NCI-H146 (cell line): Measurements from ENCODE around the gene MEIOB.

Experiments used
- DNase-seq: peaks from one replicate; lab custom pipeline; 2025; lab: John Stamatoyannopoulos, UW

MEIOB gene

DNA sequence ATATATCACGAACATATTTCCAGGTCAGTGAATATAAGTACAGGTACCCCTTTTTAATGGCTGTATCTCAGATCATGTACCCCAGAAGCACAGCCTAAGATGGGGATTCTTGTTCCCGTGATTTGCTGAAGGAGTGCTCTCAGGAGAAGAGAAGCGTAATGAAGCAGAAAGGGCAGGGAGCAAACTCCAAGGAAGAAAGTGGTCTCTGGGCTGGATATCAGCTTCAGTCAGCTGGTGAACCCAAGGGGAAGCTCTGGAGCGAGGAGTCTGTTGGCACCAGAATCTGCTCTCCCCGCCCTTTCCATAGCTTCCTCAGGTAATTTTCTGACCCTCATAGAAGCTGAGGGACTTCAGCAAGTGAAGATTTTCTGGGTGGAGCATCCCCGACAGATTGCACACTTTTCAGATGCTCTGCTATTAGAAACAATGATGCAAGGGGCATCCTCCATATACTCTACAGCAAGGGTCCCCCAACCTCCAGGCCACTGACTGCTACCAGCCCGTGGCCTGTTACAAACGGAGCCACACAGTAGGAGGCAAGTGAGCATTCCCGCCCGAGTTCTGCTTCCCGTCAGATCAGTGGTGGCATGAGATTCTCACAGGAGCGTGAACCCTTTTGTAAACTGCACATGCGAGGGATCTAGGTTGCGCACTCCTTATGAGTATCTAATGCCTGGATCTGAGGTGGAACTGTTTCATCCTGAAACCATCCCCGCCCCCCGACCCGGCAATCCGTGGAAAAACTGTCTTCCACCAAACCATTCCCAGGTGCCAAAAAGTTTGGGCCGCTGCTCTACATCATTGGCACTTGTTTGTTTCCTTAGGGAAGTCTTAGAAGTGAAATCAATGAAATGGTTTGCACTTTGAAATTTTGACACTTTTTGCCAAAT is 40.5 kb downstream of the MEIOB start:
- no peak for DNase-seq

GRCh38 chr16:1830213-1830612 is 41.8 kb downstream of the MEIOB start:
- no peak for DNase-seq

GRCh38 chr16:1828645-1829410 is 43.1 kb downstream of the MEIOB start:
- no peak for DNase-seq

GRCh38 chr16:1826691-1827573 is 45.0 kb downstream of the MEIOB start, which contains the start of the genes FAHD1 and HAGH:
Gene FAHD1, plus strand, starts transcription at chr16:1827206. Its CDS starts 33 bp downstream, at chr16:1827239.
Gene HAGH, minus strand, starts transcription at chr16:1826825. Its CDS starts 38 bp downstream, at chr16:1826787.
- peak; percentile 94 for DNase-seq

- peak; percentile 74 for DNase-seq
Observed at GRCh38 chr16:1825864-1826690, 45.9 kb downstream of the MEIOB start.

- no peak for DNase-seq
Observed at GRCh38 chr16:1825381-1825863, 46.5 kb downstream of the MEIOB start.

- DNase-seq: no peak
Observed at GRCh38 chr16:1823821-1824220, 48.1 kb downstream of the MEIOB start.

DNA sequence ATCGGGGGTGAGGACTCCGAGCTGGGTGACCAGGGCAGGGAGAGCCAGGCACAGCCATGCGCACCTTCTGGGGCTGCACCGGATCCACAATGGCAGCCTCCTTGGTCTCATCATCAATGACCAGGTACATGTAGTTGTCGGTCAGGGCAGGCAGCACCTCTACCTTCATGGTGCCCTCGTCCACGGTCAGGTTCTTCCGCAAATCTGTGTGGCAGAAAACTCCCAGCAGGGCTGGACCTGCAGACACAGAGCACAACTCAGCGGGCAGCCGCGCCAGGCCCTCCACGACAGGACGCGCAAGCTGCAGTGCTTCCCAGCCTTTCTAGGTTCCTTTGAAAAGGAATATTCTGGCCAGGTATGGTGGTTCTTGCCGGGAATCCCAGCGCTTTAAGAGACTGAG is 49.2 kb downstream of the MEIOB start:
- DNase-seq: no peak

GRCh38 chr16:1821861-1822611 is 49.9 kb downstream of the MEIOB start:
- DNase-seq: no peak

- no peak for DNase-seq
Observed at GRCh38 chr16:1820946-1821290, 51.0 kb downstream of the MEIOB start.

GRCh38 chr16:1820096-1820945 is 51.6 kb downstream of the MEIOB start:
- no peak for DNase-seq

GRCh38 chr16:1819611-1820010 is 52.4 kb downstream of the MEIOB start:
- DNase-seq: no peak

GRCh38 chr16:1818873-1819525 is 53.0 kb downstream of the MEIOB start:
- DNase-seq: no peak

- DNase-seq: no peak
Observed at GRCh38 chr16:1818204-1818872, 53.6 kb downstream of the MEIOB start.

DNA sequence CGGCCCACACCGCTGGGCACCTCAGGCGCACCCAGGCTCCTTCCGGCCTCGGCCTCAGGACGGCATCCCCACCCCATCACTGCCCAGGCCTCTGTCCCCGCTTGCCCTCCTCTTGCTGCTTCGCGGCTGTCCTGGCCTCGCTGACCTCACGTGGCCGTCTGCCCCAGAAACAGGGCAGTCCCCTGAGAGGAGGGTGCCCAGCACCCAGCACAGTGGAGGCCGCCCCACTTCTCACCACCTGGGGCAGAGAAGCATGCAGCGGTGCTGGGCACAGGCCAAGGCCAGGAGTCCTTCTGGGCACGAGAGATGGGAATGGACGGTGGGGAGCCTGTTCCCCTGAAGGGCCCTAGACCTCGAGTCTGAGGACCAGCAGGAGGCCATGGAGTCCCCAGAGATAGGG is 54.2 kb downstream of the MEIOB start:
- DNase-seq: no peak

DNA sequence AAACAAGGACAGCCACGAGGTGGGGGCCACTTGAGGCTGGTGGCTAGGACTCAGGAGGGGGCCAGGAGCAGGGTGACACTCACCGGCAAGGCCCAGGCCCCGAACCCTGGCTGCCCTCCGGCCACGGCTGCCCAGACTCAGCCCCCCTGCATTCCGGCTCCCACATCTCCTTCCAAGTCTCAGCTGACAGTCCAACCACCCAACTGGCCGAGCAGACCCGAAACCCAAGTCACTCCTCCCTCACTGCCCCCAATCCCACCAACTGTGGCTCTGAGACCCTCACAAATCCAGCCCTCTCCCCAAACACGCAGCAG is 54.7 kb downstream of the MEIOB start:
- no peak for DNase-seq

DNA sequence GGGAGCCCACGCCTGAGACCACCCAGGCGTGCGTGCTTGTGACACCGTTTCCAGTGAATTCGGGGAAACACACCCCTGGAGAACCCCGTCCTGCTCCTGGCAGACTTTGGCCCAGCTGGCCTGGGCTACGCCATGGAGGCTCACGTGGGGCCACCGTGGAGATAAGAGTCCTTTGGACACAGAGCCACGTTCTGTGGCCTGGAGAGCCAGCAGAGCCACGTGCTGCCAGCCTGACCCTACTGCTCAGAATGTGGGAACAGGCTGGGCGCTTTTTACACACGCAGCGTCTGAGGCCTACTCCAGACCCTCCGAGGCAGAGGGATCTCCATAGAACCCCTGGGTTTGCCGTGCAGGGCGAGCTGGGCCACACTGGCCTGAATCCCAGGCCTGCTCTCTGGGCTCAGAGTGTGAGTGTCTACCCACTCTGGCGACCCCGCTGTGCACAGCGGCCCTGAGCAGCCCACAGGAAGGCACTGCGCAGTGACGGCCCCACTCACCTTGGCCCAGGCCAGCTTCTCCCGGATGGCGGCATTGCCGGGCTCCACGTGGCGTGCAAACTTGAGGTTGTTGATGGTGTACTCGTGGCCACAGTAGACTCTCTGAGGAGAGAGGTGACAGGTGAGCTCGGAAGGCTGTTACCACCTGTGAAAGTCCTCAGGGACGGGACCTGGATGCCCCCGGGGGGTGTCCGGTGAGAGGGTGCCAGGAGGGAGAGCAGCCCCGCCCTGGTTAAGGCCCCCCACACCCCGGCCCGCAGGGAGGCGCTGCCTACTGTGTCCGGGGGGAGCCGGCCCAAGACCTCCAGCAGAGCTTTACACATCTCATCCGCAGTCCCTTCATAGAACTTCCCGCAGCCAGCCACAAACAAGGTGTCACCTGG is 55.3 kb downstream of the MEIOB start:
- no peak for DNase-seq
